NOMO-1 treated with DMSO at 0.1 percent for 48 hours (cell line): Measurements from ENCODE around the gene CLEC4F.

Source experiments
- DNase-seq: peaks from one replicate; lab custom pipeline; 2025; ENCODE audit not compliant: unreplicated experiment; lab: John Stamatoyannopoulos, UW

Gene CLEC4F

GRCh38 chr2:70820499-70820898 is at the start of gene CLEC4F:
Gene CLEC4F (minus strand): TSS chr2:70820599. CDS start chr2:70820523, 76 bp downstream.
- no peak for DNase-seq

DNA sequence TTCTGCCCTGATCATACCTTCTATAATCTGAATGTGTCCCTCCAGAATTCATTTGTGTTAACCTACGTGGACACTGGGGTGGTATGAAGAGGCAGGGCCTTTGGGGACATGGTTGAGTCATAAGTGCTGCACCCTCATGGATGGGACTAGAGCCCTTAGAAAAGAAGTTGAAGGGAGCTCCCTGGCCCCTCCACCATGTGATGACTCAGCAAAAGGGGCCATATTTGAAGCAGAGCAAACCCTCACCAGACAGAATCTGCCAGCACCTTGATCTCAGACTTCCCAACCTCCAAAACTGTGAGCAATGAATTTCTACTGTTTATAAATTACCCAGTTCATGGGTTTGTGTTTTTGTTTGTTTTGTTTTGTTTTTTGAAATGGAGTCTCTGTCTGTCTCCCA is 48.6 kb upstream of the CLEC4F start:
- DNase-seq = no peak

DNA sequence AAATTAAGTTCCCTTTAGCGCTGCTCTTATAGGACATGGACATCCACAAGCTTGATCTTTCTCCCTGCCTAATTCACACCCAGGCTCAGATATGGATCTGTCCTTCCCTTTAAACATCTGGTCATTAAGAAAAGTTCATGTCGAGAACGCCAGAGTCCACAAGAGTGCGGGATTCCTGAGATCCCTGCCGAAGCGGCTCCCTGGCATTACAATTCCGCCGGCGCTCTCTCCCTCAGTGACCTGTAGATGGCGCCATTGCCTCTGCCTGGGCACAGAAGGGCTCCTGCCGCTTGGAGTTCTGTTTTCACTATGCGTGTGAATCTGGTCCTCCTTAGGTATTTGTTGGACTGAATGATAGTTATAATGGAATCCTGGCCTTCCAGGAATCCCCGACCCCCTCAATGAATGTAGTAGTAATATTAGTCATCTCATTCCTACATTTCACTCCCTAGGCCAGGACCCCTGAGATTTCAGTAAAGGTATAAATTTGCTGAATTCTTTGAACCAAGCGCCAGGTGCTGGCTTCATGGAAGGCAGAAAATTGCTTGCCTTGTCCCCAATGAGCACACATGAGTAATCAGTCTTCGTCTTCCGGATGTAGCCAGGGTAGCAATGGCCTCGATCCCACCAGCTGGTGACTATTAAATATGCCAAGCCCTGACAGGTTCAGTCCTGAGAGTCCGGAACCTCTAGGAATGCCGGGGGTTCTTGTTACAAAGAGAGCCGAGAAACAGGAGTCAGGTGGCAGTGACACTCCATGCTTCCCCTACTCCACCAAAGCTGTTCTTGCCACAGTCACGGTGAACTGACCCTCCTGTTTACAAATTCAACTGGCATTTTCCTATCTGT is 41.6 kb upstream of the CLEC4F start:
- peak; percentile 62 for DNase-seq

- no peak for DNase-seq
These were observed 35.3 kb upstream of the CLEC4F start for GRCh38 chr2:70855667-70856066.

DNA sequence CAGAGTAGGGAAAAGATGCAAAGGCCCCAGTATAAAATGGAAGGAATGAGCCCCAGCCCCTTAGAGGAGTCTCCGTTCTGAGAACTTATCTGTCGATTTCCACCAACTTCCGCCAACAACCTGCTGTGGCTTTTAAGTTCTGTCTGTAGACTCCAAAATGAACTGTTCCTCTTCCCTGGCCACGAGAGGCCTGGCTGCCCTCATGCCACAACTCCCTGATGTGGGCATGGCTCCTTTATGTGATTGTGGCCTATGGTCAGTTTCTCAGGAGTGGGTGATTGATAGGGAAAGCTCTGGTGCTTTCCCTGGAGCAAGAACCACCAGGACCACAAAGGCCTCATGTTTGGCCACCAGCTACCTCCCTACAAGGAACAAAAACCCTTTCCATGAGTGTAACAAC is 34.0 kb upstream of the CLEC4F start:
- DNase-seq = no peak

DNA sequence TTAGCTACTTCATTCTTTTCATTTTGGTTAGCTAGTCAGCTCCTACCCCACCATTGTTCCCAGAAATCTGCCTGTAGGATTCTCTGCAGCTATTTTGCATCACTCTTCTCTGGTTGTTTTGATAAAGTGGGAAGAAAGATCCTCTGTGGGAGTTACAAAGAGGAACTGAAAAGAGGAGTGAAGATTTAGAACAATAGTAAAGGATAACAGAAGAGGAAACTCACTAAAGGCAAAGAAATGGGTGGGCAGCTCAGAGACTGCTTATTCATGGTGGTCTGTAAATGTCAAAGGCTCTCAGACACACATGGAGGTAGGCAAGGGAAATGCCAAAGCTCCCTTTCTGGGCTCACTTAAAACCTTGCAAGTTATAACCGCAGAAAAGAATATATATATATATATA is 32.4 kb upstream of the CLEC4F start:
- DNase-seq = peak; percentile 30

DNA sequence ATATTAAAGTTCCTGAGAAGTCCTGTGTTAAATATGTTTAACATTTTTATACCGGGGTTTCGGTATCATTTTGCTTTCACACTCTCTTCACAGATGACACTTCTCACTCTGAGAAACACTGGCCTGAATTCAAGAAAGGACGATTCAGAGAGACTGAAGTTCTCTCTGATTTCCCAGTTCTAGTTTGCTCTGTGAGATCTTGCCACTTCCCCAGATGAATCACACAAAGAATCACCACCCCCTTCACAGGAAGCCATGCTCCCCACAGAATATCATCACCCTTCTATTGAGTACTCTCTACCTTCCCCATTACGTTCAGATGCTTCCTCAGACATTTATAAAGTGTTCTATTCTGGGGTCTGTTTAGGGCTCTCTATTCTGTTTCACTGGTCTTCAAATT is 31.3 kb upstream of the CLEC4F start:
- DNase-seq = peak; percentile 87

DNA sequence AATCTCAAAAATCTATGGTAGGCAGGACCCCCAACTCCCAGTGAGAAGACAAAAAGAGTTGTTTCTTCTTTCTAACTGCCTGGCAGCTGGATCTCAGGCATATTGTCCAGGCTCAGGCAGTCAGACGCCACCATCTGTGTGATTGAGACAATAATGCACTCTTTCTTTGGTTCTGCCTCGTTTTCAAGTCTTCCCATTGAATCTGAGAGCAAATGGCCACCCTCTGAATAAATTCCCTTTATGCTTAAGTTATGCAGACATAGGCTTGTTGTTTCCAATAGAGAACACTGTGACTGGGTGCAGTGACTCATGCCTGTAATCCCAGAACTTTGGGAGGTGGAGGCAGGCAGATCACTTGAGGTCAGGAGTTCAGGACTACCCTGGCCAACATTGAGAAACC is 30.5 kb upstream of the CLEC4F start:
- DNase-seq = no peak

- DNase-seq = no peak
These were observed 22.0 kb upstream of the CLEC4F start for GRCh38 chr2:70842401-70842800.

- no peak for DNase-seq
These were observed 17.9 kb upstream of the CLEC4F start for GRCh38 chr2:70837980-70838925.

DNA sequence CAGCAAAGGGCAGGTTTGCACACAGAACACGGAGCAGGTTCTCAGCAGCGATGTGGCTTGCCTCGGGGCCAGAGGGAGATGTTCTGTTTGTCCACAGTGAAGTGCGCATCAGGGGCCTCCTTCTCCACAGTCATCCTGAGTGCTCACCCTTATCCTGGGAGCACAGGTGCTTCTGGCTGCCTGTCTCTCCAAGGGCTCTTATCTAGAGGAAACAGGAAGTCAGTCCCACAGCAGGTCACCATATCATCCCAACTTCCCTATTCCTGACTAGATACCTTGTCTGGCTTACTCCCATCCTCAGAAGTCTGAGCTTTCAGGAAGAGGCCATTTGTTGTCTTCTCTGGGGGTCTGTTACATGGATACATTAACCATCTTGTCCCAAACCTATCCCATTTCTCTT is 15.2 kb upstream of the CLEC4F start, which contains the start of gene CD207:
Gene CD207 (minus strand): TSS at position 174 of the 400 bp plus-strand sequence. CDS start 40 bp downstream, at position 134.
- no peak for DNase-seq

- DNase-seq = no peak
These were observed 14.5 kb upstream of the CLEC4F start for GRCh38 chr2:70834881-70835280.

GRCh38 chr2:70834106-70834505 is 13.7 kb upstream of the CLEC4F start:
- DNase-seq = no peak

DNA sequence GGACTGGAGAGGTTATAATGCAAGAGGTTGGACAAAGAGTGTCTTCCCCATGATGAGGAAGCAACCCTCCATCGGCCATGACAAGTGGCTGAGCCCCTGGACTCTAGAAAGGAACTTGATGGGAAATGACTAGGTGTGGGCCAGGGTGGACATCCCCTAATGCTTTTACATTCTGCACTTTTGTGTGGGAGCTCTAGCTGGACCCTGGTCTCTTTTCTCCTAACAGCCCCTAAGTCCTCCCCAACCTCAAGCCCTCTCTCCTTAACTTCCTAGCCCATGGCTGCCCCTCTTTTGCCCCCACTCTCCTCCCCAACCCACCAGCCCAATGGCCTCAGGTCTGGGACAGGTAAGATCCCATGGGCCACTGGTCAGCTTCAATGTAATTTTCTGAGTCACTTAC is 12.8 kb upstream of the CLEC4F start:
- no peak for DNase-seq

GRCh38 chr2:70832386-70832785 is 12.0 kb upstream of the CLEC4F start:
- peak; percentile 18 for DNase-seq

DNA sequence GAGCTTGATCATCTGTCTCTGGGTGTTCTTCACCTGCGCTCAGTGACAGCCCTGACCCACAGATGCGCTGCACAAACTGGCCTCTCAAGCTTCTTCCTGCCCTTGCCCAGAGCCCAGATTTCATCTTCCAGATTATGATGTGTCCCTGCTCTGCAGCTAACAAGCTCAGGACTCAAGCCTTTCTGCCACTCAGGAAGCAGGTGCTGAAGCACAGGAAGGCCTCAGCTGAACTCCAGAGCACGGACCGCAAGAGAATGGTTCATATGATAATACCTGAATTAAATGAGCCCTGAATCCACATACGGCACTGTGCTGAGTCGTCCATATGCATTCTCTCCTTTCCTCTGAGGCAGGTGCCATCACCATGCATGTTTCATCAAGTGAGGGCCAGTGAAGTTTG is 11.5 kb upstream of the CLEC4F start:
- no peak for DNase-seq

DNA sequence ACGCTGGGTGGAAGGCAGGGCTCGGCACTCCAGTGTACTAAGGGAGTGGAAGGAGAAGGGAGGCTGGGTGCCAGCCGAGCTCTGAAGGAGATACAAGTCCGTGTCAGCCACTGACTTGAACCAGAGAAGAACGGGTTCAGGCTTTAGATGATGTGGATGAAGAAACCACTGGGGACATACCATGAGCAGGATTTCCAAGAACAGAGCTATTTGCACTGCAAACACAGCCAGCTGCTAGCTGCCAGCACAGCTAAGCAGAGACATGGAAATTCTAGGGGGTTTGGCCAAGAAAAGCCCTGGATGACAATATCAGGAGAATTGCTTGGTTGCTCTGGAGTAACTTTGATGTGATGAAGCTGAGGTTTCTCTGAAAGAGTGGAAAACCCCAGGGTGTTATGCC is 10.0 kb upstream of the CLEC4F start:
- DNase-seq = no peak

GRCh38 chr2:70829916-70830315 is 9.5 kb upstream of the CLEC4F start:
- no peak for DNase-seq

DNA sequence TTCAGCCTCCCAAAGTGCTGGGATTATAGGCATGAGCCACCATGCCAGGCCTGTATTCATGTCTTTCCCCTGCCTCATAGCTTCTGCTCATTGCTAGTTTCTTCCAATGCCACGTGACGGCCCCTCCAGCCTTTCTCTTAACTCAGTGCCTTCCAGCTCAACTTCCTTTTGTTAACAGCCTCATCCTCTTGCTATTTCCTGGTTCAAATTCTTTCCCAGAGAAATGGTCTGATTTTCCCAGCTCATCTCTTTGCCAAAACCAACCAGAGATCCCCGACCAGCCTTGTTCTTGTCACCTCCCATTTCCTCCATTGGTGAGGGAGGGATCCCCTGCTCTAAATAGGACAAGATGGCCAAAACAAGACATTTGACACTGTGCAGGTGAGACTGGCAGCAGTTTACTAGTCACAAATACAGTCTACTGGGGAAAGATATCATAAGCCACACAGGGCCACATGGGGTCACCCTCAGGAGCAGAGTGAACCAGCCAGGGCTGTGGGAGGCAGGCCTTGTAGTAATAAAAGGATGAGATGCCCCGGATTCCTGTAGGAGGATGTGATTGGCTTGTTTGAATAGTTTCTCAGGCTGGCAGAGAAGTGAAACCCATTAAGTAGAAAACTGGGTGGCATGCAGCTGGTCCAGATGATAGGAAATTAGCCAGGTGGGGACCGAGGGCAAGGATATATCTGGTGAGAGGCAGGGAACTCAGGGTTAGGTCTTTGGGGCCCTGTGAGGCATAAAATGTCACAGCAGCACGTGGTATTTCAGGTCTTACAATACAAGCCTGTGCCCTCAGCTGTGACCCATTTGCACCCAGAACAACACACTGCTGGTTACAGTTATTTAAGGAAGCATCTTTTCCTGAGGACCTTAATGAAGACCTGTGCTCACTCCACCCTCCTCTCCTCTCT is 8.8 kb upstream of the CLEC4F start:
- no peak for DNase-seq

GRCh38 chr2:70828115-70828514 is 7.7 kb upstream of the CLEC4F start:
- no peak for DNase-seq

DNA sequence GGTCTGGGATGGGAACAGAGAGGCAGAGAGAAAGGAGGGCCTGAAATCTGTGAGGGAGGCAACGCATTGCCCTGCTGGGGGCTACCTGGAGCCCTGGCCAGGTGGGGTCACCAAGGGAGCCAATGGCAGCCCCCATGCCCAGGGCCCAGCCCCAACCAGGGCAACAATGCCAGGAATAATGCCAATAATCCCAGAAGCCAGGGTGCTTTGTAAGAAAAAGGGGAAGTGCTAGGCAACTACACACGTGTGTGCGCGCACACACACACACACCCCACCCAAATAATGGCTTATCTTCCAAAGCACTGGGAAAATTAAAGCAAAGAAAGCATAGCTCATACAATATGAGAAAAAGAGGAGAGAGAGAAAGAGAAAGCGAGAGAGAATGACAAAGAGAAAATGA is 7.0 kb upstream of the CLEC4F start:
- peak; percentile 10 for DNase-seq
